WTC11 (cell line): ENCODE results near the gene FLT4.

Experiments
- CREB1 ChIP-seq: sonication (generic); formaldehyde crosslinking; IDR thresholded peaks from 2 replicates; pipeline ENCODE4 v1.8.0; 2023; ENCODE audit warnings: mild to moderate bottlenecking, missing genetic modification reagents
- CTCF ChIP-seq: fragments of 200-600 bp; IDR thresholded peaks from 2 replicates; pipeline ENCODE4 v1.8.0; 2022; ENCODE audit warnings: antibody characterized with exemption
- GTF2I ChIP-seq: fragments of 250-450 bp; sonication (Bioruptor Pico); conservative IDR thresholded peaks from 2 replicates; pipeline ENCODE4 v1.4.0; 2021; ENCODE audit warnings: mild to moderate bottlenecking
- MAX ChIP-seq: sonication (generic); formaldehyde crosslinking; IDR thresholded peaks from 2 replicates; pipeline ENCODE4 v1.8.0; 2022; ENCODE audit warnings: mild to moderate bottlenecking, missing genetic modification reagents
- USF1 ChIP-seq: sonication (generic); formaldehyde crosslinking; IDR thresholded peaks from 2 replicates; pipeline ENCODE4 v1.8.0; 2022; ENCODE audit warnings: mild to moderate bottlenecking, missing genetic modification reagents
- ZNF138 ChIP-seq: sonication (generic); formaldehyde crosslinking; conservative IDR thresholded peaks from 2 replicates; pipeline ENCODE4 v1.8.1; 2022; ENCODE audit warnings: mild to moderate bottlenecking, moderate library complexity, missing genetic modification reagents

GRCh38 chr5:180599981-180600553, 49.3 kb downstream of the FLT4 start:
- TF ChIP-seq CTCF (no peak), MAX (no peak), ZNF138 (CRISPR knock-in tag) (no peak), GTF2I (CRISPR knock-in tag) (no peak), USF1 (CRISPR knock-in tag) (no peak), CREB1 (CRISPR knock-in tag) (no peak)
